Thoracic aorta (tissue), 2 donors: ENCODE measurements around the gene PYGO2. TPM values are rescaled to one million over a fixed set of nuclear protein-coding genes. Genes with fewer than 3 reads are reported as not detected.
A peak's percentile ranks its signal among the peaks of the same experiment; 100 is the strongest.

Experiments
- ATAC-seq: fragments of 150-250 bp; one replicate; pipeline ENCODE4 v1.8.0; 2017; ENCODE audit warnings: low read depth; ENCODE audit not compliant: insufficient number of reproducible peaks, low FRiP score
- DNase-seq: peaks from one replicate; pipeline ENCODE4 v3.0.0-alpha.2; 2020; ENCODE audit warnings: low spot score
- H3K27ac ChIP-seq, 2 donors: fragments of 200-600 bp; sonication (generic); 1 replicate in 1 of 2; 2 replicates in 1 of 2; pipeline ENCODE4 v1.5.1; 2016; ENCODE audit warnings: mild to moderate bottlenecking in 2 of 2, moderate library complexity in 2 of 2
- H3K27me3 ChIP-seq: fragments of 200-600 bp; sonication (generic); replicated peaks from 2 replicates; pipeline ENCODE4 v1.6.0; 2016; ENCODE audit warnings: mild to moderate bottlenecking; ENCODE audit not compliant: insufficient read depth
- H3K36me3 ChIP-seq: fragments of 200-600 bp; sonication (generic); one replicate; pipeline ENCODE4 v1.5.1; 2016
- H3K4me1 ChIP-seq, 2 donors: fragments of 200-600 bp; sonication (generic); 1 replicate in 1 of 2; 2 replicates in 1 of 2; pipeline versions ENCODE4 v1.5.1 to v1.6.0; 2016; ENCODE audit warnings: low read depth in 2 of 2, mild to moderate bottlenecking in 1 of 2; ENCODE audit not compliant: control insufficient read depth in 1 of 2
- H3K4me3 ChIP-seq: fragments of 200-600 bp; sonication (generic); 2 replicates; pipeline ENCODE4 v1.5.1; 2016; ENCODE audit warnings: mild to moderate bottlenecking
- H3K9me3 ChIP-seq: fragments of 200-600 bp; sonication (generic); 2 replicates; pipeline ENCODE4 v1.5.1; 2016
- CTCF ChIP-seq: fragments of 200-600 bp; sonication (generic); IDR thresholded peaks from one replicate; pipeline ENCODE4 v1.5.1; 2019; ENCODE audit warnings: antibody characterized with exemption
- total RNA-seq, 2 donors: library from RNA; depleted of rRNA; stranded (reverse); fragments of >200 nt; gene quantifications; one replicate each; pipeline versions ENCODE4 v1.1.0 to v1.2.3, GENCODE V29; 2016

The PYGO2 gene
- total RNA-seq, 2 donors from 2014 or later, result 17.8 to 21.4 TPM

GRCh38 chr1:154938604-154939399 is 22.8 kb downstream of the PYGO2 start:
- H3K36me3 ChIP-seq, result no peaks in the 10 kb centered on the region
- H3K27ac ChIP-seq, result peak overlapping the region; percentile 96 to 98
- DNase-seq (no peak), ATAC-seq (no peak)
- H3K9me3 ChIP-seq, result no peaks in the 10 kb centered on the region
- no peaks in the 10 kb centered on the region for H3K27me3 ChIP-seq
- peaks cover 11 to 35% of the 10 kb centered on the region in 2 donors for H3K4me1 ChIP-seq
- H3K4me3 ChIP-seq, result no peak overlapping the region
- no peak for TF ChIP-seq CTCF

DNA sequence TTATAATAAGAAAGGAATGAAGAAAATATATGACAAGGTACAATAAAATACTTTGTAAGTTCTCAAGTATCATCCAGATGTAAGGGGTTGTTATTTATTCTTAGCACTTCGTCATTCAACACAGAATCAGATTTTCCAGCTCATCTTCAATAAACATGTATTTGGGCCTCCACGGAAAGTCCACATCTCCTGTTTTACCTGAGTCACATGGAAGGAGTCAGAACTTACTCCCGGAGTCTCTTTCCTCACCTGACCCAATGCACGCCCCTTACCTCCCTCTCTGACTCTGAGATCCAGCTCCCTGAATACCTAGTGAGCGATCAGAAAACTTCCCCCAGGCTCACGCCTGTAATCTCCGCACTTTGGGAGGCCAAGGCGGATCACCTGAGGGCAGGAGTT is 23.6 kb downstream of the PYGO2 start:
- Histone ChIP-seq H3K36me3 (no peaks in the 10 kb centered on the region), H3K4me3 (peak overlapping the region; percentile 79), H3K4me1 (peaks cover 11 to 35% of the 10 kb centered on the region in 2 donors), H3K9me3 (no peaks in the 10 kb centered on the region), H3K27me3 (no peaks in the 10 kb centered on the region), H3K27ac (peak overlapping the region; percentile 96 to 98)
- DNase-seq (no peak), ATAC-seq (no peak)
- TF ChIP-seq CTCF, result no peak

DNA sequence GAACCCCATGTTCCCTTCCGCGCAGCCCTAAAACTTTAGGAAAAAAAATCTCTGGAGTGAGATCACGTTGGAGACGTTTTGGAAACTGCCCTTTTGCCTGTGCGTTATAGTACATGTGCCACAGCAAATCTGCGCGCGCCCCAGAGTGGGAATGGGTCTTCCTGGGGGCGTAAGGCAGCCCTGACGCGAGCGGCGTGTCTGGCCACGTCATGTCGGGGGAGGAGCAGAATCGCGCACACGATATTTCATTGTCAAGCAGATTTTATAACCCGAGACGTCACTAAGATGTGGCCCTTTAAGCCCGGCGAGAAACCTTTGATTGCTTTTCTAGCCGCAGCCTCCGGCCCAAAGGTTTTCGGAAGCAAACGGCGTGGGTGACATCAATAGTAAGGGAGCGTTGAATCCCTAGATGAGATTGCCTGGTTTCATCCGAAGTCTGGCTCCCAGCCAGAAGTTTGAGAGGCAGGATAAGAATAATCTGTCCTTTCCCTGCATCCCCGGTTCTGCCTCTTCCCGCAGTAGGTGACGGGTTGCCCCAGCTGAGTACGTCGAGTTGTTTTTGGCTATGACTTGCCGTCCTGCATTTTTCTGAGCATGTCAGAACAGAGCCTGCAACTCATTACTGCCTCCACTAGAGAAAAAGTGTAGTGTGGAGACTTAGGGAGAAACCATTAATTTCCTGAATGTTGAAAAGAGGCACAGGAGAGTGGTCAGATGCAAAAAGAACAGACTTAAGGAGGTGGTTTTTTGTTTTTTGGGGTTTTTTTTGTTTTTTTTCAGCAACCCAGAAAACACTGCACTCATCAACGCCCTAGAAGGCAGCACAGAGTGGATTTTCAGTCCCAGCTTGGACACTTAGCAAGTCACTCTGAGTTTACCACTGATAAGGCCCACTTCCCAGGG is 24.2 kb downstream of the PYGO2 start:
- DNase-seq, result peak; percentile 81
- TF ChIP-seq CTCF, result peak; percentile 58
- H3K27me3 ChIP-seq, result no peaks in the 10 kb centered on the region
- no peaks in the 10 kb centered on the region for H3K36me3 ChIP-seq
- no peaks in the 10 kb centered on the region for H3K9me3 ChIP-seq
- peak overlapping the region; percentile 96 to 98 for H3K27ac ChIP-seq
- peak; percentile 83 for ATAC-seq
- H3K4me3 ChIP-seq, result peak overlapping the region; percentile 79
- peaks cover 11 to 35% of the 10 kb centered on the region in 2 donors for H3K4me1 ChIP-seq

- peak; percentile 88 for ATAC-seq
- DNase-seq, result peak; percentile 91
- peak within 1 kb of the TSS; percentile 96 to 98 for H3K27ac ChIP-seq
- H3K4me1 ChIP-seq, result peaks cover 11 to 35% of the 10 kb centered on the region in 2 donors
- H3K36me3 ChIP-seq, result no peaks in the 10 kb centered on the region
- no peaks in the 10 kb centered on the region for H3K27me3 ChIP-seq
- no peak for TF ChIP-seq CTCF
- H3K9me3 ChIP-seq, result no peaks in the 10 kb centered on the region
- H3K4me3 ChIP-seq, result peak within 1 kb of the TSS; percentile 79
These were observed 25.0 kb downstream of the PYGO2 start, which contains the start of gene PMVK for GRCh38 chr1:154936555-154937084. Gene PMVK, minus strand, starts transcription at chr1:154936719. Its CDS starts 34 bp downstream, at chr1:154936685.
